ENCODE measurements around the gene TSEN54.

DNA sequence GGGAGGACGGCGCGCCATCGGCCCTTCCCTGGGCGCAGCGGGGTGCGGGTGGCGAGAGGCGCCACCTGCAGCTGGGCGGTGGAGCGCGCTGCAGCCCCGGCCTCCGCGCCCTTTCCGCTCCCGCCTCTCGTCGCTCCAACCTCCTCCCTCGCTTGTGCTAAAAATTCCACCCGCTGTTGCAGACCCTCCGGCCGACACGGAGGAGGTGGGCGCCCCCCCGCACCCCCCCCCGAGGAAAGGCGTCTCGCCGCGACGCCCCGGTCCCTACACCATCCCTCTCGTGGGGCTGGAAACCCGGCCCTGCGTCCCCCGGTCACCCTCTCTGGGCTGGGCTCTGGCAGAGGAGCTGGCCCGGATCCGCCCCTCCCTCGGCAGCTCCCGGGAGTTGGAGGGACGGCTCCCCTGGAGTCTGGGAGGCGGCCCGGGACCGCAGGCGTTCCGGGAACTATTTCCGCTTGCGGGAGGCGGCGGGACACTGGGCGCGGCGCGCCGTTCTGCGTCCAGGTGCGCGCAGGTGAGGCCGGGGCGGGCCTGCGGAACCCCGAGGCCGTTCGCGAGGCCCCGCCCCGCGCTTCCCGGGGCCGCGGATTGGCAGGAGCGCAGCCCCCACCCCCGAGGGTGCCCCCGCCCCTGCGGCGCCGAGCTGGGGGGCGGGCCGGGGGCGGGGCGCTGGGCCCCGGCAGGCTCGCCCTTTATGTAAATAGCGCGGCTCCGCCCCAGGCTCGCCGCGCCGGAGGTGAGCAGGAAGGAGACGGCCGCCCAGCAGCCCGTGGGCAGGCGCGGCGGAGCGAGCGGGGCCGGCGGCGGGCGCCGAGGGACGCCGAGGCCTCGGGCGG, 8.9 kb downstream of the TSEN54 start, which contains the start of gene LLGL2:
- TF ChIP-seq, protein P1, sequence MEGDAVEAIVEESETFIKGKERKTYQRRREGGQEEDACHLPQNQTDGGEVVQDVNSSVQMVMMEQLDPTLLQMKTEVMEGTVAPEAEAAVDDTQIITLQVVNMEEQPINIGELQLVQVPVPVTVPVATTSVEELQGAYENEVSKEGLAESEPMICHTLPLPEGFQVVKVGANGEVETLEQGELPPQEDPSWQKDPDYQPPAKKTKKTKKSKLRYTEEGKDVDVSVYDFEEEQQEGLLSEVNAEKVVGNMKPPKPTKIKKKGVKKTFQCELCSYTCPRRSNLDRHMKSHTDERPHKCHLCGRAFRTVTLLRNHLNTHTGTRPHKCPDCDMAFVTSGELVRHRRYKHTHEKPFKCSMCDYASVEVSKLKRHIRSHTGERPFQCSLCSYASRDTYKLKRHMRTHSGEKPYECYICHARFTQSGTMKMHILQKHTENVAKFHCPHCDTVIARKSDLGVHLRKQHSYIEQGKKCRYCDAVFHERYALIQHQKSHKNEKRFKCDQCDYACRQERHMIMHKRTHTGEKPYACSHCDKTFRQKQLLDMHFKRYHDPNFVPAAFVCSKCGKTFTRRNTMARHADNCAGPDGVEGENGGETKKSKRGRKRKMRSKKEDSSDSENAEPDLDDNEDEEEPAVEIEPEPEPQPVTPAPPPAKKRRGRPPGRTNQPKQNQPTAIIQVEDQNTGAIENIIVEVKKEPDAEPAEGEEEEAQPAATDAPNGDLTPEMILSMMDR (IDR thresholded peaks at IDR 0.05; ENCODE audit: insufficient read depth, low read length, poor library complexity, severe bottlenecking), result no peak
- TF ChIP-seq EZH2phosphoT487 (conservative IDR thresholded peaks at IDR 0.05; ENCODE audit: low read length), result no peak
